Activated T-cell treated with anti-CD3 and anti-CD28 coated beads, Interleukin-2, amount 50 U/mL, for 48 hours (primary cell): ENCODE measurements around the gene GRHL3.
"Not testable (repeated sequence)": the region's sequence is repeated elsewhere in the genome, so short reads cannot be mapped to it uniquely, and the experiment has no call there.

Experiments used
- DNase-seq, 2 experiments: peaks; one replicate each; pipeline ENCODE4 v3.0.0-alpha.2; 2020

The GRHL3 gene

DNA sequence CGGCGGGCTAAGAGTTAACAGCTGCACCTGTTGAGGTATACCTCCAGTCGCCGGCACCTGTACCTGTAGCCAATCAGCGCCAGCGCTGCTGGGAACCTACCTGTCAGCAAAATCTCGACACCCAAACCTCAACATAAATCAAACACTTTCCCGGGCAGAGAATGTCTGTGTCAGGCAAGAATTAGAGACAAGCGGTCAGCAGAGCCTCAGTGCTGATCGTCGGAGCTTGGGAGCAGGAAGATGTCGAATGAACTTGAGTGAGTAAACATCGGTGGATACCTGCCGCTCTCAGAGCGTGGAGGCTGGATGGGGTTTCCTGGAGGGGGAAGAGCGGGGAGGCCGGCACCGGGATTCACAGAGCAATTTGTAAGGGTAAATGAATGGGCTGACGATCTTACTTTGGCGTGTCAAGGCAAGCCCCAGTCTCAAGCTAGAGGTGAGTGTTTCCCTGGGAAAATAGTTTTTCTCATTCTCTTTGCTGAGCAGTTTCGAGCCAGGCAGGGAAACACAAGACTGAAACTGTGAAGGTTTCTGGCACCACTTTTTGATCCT lies at the start of gene GRHL3:
Gene GRHL3, plus strand, starts transcription at position 46 of the 552 bp plus-strand sequence. Its CDS starts 195 bp downstream, at position 241.
- DNase-seq: peak in 1 of 2 experiments; percentile 26

DNA sequence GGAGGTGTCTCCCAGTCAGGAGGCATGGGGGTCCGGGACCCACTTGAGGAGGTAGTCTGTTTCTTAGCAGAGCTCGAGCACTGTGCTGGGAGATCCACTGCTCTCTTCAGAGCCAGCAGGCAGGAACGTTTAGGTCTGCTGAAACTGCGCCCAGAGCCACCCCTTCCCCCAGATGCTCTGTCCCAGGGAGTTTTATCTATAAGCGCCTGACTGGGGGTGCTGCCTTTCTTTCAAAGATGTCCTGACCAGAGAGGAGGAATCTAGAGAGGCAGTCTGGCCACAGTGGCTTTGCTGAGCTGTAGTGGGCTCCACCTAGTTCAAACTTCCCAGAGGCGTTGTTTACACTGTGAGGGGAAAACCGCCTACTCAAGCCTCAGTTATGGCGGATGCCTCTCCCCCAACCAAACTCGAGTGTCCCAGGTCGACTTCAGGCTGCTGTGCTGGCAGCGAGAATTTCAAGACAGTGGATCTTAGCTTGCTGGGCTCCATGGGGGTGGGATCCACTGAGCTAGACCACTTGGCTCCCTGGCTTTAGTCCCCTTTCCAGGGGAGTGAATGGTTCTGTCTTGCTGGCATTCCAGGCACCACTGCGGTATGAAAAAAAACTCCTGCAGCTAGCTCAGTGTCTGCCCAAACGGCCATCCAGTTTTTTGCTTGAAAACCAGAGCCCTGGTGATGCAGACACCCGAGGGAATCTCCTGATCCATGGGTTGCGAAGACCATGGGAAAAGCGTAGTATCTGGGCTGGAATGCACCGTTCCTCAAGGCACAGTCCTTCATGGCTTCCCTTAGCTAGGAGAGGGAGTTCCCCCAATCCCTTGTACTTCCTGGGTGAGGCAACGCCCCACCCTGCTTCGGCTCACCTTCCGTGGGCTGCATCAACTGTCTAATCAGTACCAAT lies 44.7 kb upstream of the GRHL3 start:
- DNase-seq: not testable (repeated sequence)

DNA sequence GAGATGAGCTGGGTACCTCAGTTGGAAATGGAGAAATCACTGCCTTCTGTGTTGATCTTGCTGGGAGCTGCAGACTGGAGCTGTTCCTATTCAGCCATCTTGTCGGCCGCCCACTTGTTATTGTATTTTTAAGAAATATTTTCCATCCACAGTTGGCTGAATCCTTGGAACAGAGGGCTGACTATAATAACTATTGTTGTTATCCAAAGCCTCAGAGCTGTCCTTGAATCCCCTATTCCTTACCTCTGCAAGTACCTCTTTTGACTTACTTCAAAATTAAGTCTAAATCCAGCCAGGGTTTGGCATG lies 44.1 kb upstream of the GRHL3 start:
- no peak for DNase-seq

DNA sequence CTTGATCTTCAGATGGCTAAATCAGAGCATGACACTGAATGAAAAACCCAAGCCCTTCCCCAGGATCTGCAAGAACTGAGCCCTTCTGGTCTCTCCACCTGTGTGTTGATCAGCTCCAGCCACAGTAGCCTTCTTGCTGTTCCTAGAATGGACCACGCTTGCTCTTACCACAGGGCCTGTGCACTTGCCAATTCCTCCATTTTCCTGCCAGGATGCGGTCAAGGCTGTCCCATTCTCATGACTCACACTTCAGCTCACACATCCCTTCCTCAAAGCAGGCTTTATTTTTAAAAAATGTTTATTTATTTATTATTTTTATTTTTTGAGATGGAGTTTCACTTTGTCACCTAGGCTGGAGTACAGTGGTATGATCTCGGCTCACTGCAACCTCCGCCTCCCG lies 43.6 kb upstream of the GRHL3 start:
- DNase-seq: no peak

DNA sequence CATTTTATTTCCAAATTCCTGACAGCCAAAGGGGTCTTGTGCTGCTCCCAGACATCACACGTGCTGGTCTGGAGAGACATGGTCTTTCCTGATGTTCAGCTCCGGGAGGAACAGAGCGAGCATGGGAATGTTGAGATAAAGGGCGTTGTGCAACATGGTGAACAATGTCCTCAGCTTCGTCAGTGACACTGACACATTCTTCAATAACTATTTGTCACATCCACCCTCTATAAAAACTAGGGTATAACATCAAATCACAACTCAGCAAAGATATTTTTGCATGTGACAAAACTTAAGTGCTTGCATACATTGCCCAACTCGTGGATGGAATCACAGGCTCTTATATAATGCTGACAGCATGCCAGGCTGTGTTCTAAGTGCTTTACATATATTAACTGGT lies 42.4 kb upstream of the GRHL3 start:
- DNase-seq: no peak

DNA sequence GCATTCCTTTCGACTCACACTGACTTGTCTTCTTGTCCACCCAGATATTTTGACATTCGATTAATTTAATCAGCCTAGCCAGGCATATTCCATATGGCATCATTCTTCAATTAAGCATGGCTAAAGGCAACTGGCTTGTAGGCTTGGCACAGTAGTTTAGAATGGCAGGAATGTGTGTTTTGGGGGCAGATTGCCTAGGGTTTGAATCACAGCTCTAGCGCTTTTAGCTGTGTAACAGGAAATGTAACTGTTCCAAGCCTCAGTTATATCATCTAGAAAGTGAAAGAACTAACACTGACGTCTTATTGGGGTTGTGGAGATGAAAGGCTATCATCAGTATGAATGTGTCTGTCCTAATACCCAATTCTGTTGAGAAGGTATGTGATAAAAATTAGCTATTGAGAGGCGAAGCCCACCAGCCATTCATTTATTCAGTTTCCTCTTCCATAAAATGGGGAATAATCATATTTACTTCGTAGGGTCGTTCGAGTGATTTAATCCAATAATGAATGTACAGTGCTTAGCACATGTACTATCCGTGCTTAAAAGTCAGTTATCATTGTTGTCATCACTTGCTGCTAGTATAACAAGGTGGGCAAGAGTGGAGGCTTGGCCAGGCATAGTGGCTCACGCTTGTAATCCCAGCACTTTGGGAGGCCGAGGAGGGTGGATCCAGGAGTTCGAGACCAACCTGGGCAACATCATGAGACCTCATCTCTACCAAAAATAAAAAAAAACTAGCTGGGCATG lies 41.6 kb upstream of the GRHL3 start:
- DNase-seq: no peak

DNA sequence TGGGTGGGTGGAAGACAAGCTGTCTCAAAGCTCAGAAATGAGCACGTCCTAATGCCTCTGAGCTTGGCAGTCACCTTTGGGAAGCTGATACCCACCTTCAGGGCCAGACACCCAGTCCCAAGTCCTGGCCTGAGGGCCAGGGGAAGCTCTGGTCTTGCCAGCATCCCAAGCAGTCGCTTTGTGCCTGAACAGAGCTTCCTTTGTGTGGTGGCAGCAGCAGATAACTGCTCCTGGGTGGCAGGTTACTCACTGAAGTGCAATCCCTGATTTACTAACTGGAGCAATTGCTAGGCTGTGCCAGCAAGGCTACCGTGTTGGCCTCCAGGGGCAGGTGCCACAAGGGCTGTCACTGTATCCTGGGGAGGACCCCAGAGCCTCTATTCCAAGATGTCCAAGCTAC lies 40.4 kb upstream of the GRHL3 start:
- no peak for DNase-seq

DNA sequence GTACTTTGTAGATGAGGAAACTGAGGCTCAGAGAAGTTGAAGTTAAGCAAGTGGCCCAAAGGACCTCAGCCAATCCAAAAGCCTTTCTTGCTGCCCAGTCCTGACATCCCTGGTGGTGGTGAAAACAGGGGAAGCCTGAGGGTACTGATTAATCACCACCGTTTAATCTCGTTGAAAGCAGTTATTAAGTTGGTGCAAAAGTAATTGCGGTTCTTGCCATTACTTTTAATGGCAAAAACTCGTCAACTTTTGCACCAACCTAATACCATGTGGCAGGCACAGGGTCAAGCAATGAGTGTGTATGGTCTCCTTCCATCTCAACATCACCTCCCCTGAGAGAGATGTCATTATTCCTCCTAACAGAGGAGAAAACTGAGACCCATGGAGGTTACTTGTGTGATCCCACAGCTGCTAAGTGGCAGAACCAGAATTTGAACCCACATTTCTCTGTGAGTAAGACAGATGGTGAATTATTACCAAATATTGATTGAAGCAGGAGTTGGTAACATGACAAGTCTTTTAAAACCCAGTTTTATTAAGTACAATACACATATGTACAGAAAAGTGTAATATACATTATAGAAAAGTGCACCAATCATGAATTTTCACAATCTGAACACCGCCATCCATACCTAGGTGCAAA lies 39.4 kb upstream of the GRHL3 start:
- no peak for DNase-seq

DNA sequence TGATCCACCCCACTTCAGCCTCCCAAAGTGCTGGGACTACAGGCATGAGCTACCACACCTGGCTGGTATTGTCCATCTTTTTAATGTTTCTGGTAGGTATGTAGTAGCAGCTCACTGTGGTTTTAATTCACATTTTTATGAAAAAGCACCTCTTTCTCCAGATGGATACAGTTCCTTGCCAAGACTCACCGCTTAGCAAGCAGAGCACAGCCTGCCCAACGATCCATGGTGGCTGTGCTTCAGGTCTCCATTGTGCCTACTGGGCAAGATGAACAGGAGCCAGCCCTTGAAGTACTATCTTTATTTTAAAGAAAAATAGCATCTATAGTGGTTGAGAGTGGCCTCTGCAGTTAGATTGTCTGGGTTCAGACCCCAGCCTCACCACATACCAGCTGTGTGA lies 37.6 kb upstream of the GRHL3 start:
- DNase-seq: no peak

DNA sequence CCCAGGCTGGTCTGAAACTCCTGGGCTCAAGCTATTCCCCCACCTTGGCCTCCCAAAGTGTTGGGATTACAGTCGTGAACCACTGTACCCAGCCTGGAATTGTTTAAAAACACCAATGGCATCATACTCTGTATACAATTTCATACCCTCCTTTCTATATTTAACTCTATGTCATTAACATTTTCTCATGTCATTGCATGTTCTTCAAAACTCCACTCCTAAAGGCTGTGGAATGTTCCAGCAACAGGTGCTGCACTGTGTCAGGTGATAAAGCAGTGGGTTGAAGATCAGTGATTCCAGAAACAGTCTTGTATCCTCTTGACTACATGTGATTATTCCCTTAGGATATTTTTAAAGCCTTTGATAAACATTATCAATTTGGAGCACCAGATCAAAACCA lies 36.7 kb upstream of the GRHL3 start:
- no peak for DNase-seq

DNA sequence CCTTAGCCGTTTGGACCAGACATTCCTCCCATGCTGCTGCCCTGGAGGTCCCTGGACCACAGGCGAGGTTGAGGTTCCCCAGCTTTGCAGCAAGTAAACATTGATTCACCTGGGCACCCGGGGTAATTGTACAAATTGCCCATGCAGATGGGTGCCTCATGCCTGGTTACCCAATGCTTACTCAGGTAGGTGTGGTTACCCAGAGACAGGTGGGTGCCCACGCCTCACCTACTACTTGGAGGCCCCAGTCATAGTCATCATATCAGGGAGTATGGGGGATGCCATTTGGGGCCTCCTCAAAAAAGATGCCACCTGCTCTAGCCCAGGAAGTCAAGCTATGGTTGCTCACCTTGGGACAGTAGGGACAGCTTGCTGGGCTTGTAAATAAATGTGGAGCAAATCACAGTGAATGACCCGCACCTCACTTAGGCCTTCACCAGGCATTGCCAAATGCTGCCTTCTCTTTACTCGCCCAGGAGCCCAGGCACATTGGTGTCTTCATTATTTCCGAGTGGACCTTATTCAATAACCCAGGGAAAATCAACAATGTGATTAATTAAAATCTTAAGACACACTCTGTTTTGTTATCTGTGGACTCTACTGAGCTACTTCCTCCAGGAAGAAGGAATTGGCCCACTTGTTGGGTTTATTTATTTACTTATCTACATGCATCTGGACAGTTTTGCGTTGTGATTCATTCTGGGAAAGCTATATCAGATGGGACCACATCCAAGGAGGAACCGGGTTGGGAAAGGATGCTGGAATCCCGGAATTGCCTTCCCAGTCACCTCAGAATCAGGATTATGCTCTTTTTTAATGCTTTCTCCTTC lies 35.6 kb upstream of the GRHL3 start:
- DNase-seq: no peak

DNA sequence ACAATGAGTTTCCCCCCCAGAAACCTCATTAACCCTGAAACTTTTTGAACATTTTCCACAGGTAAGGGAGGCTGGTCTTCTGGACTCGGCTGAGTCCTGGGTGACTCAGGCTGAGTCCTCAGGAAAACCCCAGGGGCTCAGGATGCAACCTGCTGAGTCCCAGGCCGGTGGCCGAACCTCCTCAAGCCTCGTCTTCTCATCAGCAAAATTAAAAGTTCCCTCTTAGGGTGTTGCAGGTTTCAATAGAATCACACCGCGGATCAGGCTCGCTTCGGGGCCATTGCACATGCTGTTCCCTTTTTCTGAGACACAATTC lies 35.0 kb upstream of the GRHL3 start:
- no peak for DNase-seq

DNA sequence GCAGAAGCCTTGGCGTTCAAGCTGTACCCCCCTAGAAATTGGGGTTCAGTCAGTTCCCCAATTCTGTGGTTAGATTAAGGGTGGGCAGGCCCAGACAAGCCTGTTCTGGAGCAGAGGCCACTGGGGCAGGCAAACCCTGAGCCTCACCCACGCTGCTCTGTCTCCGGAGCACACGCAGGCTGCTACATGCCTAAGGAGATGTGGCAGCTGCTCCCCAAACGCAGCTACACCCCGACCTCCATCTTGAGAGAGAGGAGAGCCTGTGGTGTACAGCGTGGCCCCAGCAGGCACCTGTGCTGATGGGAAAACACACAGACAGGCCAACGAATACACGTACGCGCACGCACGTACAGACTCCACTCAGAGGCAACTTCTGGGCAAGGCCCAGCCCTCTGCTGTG lies 33.9 kb upstream of the GRHL3 start:
- DNase-seq: no peak

DNA sequence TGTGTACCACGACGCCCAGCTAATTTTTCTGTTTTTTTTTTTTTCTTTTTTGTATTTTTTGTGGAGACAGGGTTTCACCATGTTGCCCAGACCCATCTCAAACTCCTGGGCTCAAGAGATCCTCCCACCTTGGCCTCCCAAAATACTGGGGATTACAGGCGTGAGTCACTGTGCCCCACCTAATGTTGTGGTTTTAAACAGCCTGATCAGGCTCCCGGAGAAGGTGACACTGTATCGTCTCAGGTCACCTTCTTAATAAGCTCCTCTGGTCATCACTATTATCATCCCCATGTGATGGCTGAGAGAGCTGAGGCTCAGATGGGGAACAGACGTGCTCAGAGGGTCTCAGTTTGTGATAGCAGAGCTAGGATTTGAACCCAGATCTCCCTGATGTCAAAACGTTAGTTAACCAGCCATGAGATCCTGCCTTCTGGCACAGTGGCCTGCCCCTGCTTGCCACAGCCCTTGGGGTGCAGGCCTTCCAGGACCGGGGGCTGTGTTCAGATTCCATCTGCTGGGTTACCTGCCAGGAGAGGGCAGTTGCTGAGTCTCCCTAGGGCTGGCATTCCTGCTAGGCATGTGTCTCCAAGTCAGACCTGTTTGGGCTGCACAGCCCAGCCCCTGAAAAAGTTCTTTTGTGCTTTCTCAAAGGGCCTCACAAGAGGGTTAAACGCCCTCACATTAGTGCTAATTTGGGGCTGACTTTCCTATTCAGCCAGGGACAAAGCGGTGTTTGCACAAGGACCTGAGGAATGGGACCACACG lies 32.7 kb upstream of the GRHL3 start:
- DNase-seq: no peak

DNA sequence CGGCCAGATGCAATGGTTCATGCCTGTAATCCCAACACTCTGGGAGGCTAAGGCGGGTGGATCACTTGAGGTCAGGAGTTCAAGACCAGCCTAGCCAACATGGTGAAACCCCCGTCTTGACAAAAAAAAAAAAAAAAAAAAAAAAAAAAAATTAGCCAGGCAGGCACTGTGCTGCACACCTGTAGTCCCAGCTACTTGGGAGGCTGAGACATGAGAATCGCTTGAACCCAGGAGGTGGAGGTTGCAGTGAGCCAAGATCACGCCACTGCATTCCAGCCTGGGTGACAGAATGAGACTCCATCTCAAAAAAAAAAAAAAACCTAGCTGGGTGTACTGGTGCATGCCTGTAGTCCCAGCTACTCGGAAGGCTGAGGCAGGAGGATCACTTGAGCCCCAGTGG lies 31.4 kb upstream of the GRHL3 start:
- not testable (repeated sequence) for DNase-seq

DNA sequence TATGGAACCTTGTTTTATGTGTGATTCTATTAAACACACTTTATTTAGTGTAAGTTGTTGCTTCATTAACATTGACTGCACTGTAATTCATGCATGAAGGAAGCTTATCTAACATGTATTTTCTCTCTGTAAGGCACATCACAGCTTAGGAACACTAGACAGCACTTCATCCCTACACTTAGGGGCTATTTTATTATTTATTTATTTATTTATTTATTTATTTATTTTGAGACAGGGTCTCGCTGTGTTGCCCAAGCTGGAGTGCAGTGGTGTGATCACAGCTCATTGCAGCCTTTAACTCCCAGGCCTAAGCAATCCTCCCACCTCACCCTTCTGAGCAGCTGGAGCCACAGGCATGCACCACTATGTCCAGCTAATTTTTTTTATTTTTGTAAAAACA lies 30.7 kb upstream of the GRHL3 start:
- no peak for DNase-seq

DNA sequence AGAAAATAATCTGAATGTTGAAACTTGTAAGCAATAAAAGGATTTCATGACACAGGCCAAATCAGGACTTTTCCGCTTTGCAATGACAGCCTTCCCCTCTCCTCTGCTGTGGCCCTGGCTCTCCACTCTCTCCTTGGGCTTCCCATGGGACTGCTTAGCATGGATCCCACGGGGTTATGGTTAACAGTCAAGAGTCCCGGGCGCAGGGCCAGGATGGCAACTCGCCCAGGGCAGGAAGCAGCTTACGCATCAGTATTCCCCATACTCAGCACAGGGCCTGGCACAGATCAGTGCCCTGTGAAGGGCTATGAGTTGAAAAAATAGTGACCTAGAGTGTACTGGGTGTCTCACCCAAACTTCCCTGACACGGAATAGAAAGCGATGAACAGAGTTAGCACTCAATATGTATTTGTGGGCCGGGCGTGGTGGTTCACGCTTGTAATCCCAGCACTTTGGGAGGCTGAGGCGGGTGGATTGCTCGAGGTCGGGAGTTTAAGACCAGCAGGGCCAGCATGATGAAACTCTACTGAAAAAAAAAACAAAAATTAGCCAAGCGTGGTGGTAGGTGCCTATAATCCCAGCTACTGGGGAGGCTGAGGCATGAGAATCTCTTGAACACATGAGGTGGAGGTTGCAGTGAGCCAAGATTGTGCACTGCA lies 29.1 kb upstream of the GRHL3 start:
- DNase-seq: no peak

DNA sequence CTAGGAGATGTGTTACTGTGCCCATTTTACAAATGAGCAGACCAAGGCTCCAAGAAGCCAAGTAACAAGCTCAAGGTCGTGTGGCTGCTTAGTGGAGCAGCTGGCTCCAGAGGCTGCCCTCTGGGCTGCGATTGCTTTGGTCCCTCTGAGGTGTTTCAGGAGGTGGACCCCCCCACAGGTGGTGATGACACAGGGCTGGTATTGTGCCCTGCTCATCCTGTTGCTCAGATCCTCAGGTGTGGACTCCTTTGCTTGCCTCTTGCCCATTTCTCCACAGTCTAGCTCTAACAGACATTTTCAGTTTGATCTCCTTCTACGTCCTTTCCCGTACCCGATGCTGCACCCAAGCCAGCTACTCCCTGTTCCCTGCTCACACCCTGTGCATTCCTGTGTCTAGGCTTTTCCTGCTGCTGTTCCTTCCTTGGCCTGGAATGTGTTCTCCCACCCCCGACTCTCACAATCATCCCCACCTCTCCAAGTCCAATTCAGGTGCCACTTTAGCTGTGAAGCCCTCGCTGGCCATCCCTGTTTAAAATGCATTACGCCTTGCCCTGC lies 28.1 kb upstream of the GRHL3 start:
- DNase-seq: no peak

DNA sequence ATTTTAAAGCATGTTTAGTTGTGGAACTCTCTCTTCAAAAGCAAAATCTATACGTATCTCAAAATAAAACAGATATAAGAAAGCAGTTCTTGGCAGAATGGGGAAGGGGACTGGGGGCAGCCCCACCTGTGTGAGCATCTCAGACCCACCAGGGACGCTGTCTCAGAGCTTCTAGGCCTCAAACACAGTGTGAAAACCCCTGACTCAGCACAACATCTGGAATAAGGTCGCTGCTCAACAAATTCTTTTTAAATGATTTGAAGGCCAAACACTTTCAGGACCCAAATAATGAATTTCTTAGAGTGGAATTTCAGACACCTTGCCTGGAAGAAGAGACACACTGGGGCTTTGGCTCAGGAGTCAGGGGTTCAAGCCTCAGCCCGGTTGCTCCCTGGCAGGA lies 27.1 kb upstream of the GRHL3 start:
- no peak for DNase-seq

DNA sequence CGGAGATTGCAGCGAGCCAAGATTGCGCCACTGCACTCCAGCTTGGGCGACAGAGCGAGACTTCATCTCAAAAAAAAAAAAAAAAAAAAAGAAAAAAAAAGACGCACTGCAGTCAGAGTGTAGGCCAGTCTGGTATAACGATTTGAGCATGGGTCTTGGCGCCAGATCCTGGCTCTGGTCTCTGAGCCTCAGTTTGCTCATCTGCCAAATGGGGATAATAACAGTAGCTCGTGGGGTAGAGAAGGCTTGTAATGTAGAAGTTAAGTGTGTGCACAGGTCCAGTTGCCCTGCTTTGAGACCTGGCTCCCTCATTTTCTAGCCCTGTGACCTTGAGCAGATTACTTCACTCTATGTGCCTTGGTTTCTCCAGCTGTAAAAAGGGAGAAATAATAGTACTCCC lies 26.3 kb upstream of the GRHL3 start:
- DNase-seq: no peak
